Activated CD8-positive, alpha-beta T cell treated with anti-CD3 and anti-CD28 coated beads, Interleukin-2, amount 10 ng/mL, durations not matched to agents 7 days and 5 days (primary cell): Measurements from ENCODE around the gene AARSD1. TPM values are rescaled to one million over a fixed set of nuclear protein-coding genes. Genes with fewer than 3 reads are reported as not detected.
"Not testable (repeated sequence)": the region's sequence is repeated elsewhere in the genome, so short reads cannot be mapped to it uniquely, and the experiment has no call there.

ENCODE experiments used
- ATAC-seq: fragments of 150-1000 bp; cut with Tn5 transposase; one replicate; pipeline ENCODE4 v1.10.0; 2021; ENCODE audit warnings: moderate library complexity
- CTCF ChIA-PET: fragments of 350-600 bp; sonication (Branson Sonifier 250); formaldehyde crosslinking; loops from one replicate; lab custom pipeline; 2021; ENCODE audit warnings: antibody characterized with exemption; lab: Charles Lee
- POLR2A ChIA-PET: fragments of 350-600 bp; sonication (Branson Sonifier 250); formaldehyde crosslinking; loops from one replicate; lab custom pipeline; 2021; ENCODE audit warnings: antibody characterized with exemption; lab: Charles Lee
- DNase-seq: peaks from one replicate; pipeline ENCODE4 v3.0.0-alpha.2; 2020
- H3K27ac Mint-ChIP-seq: one replicate; pipeline ENCODE4 v1.8.0; 2021; ENCODE audit warnings: mild to moderate bottlenecking, mixed read lengths
- H3K27me3 Mint-ChIP-seq: one replicate; pipeline ENCODE4 v1.8.0; 2021; ENCODE audit warnings: low read depth, mixed read lengths
- H3K36me3 Mint-ChIP-seq: one replicate; pipeline ENCODE4 v1.8.0; 2021; ENCODE audit warnings: low read depth, mixed read lengths
- H3K4me1 Mint-ChIP-seq: one replicate; pipeline ENCODE4 v1.8.0; 2021; ENCODE audit warnings: low read depth, mixed read lengths
- H3K4me3 Mint-ChIP-seq: one replicate; pipeline ENCODE4 v1.8.0; 2021; ENCODE audit warnings: mild to moderate bottlenecking, mixed read lengths
- H3K9me3 Mint-ChIP-seq: one replicate; pipeline ENCODE4 v1.8.0; 2022; ENCODE audit warnings: mixed read lengths; ENCODE audit not compliant: insufficient read depth
- total RNA-seq, 2 experiments: library from RNA; stranded (reverse); gene quantifications; one replicate each; pipeline ENCODE4 v1.2.3, GENCODE V29; 2021

Gene AARSD1
- total RNA-seq, 2 experiments from 2014 or later = 37.6 to 38.3 TPM

GRCh38 chr17:42979511-42980273 lies 15.4 kb upstream of the AARSD1 start, which contains the start of gene PTGES3L:
TSS of gene PTGES3L (minus strand) at chr17:42980080. CDS start at chr17:42980053, 27 bp downstream.
- peak within 1 kb of the TSS; percentile 96 for H3K4me3 Mint-ChIP-seq
- peaks cover 40% of the 10 kb centered on the region for H3K4me1 Mint-ChIP-seq
- peaks cover 20% of the 10 kb centered on the region for H3K36me3 Mint-ChIP-seq
- H3K27me3 Mint-ChIP-seq = no peaks in the 10 kb centered on the region
- DNase-seq (peak; percentile 55), ATAC-seq (peak; percentile 43)
- H3K27ac Mint-ChIP-seq = peak within 1 kb of the TSS; percentile 95
- H3K9me3 Mint-ChIP-seq = no peaks in the 10 kb centered on the region
- POLR2A ChIA-PET = interaction anchor here (0.9 to 2.5 kb wide), 3 partner anchors 19 to 381 kb away, joined by 3 to 18 read pairs (median 6); partner anchors contain the start of genes RPL27 and TMEM106A
- CTCF ChIA-PET = interaction anchor here (0.6 to 2.2 kb wide), 2 partner anchors 19 to 1793 kb away, joined by 3 to 9 read pairs; partner anchors contain the start of gene RPL27

GRCh38 chr17:42975701-42976100 lies 11.4 kb upstream of the AARSD1 start:
- ChIA-PET POLR2A (interaction anchor here (1.0 kb wide), 1 partner anchor 22 kb away, joined by 3 read pairs; the partner anchor contains the start of gene RPL27), CTCF (interaction anchor here (0.6 to 1.3 kb wide), 3 partner anchors 10 to 22 kb away, joined by 3 read pairs; partner anchors contain the start of gene RPL27)
- H3K36me3 Mint-ChIP-seq, H3K27me3 Mint-ChIP-seq, H3K4me3 Mint-ChIP-seq, ATAC-seq, DNase-seq, H3K27ac Mint-ChIP-seq, H3K9me3 Mint-ChIP-seq: not testable (repeated sequence)
- peaks cover 16% of the 10 kb centered on the region for H3K4me1 Mint-ChIP-seq

GRCh38 chr17:42975265-42975664 lies 11.0 kb upstream of the AARSD1 start:
- H3K9me3 Mint-ChIP-seq = no peaks in the 10 kb centered on the region
- POLR2A ChIA-PET = interaction anchor here (1.0 kb wide), 1 partner anchor 23 kb away, joined by 3 read pairs; the partner anchor contains the start of gene RPL27
- H3K27ac Mint-ChIP-seq = no peak overlapping the region
- H3K4me3 Mint-ChIP-seq = no peak overlapping the region
- H3K27me3 Mint-ChIP-seq = no peaks in the 10 kb centered on the region
- ATAC-seq (no peak), DNase-seq (no peak)
- CTCF ChIA-PET = interaction anchor here (1.3 kb wide), 1 partner anchor 23 kb away, joined by 3 read pairs; the partner anchor contains the start of gene RPL27
- H3K36me3 Mint-ChIP-seq = no peaks in the 10 kb centered on the region
- peaks cover 16% of the 10 kb centered on the region for H3K4me1 Mint-ChIP-seq

GRCh38 chr17:42973323-42973722 lies 9.1 kb upstream of the AARSD1 start:
- POLR2A ChIA-PET, H3K27ac Mint-ChIP-seq, H3K4me1 Mint-ChIP-seq, H3K36me3 Mint-ChIP-seq, DNase-seq, H3K9me3 Mint-ChIP-seq, H3K4me3 Mint-ChIP-seq, CTCF ChIA-PET, H3K27me3 Mint-ChIP-seq, ATAC-seq: not testable (repeated sequence)

GRCh38 chr17:42971589-42971988 lies 7.3 kb upstream of the AARSD1 start:
- Mint-ChIP-seq H3K9me3 (no peaks in the 10 kb centered on the region), H3K4me1 (peaks cover 5% of the 10 kb centered on the region), H3K4me3 (no peak overlapping the region), H3K27me3 (no peaks in the 10 kb centered on the region), H3K36me3 (no peaks in the 10 kb centered on the region), H3K27ac (no peak overlapping the region)
- POLR2A ChIA-PET = no interaction called here
- ATAC-seq = no peak
- no peak for DNase-seq
- CTCF ChIA-PET = no interaction called here

GRCh38 chr17:42969001-42969581 lies 4.8 kb upstream of the AARSD1 start:
- Mint-ChIP-seq H3K27me3 (no peaks in the 10 kb centered on the region), H3K36me3 (peaks cover 5% of the 10 kb centered on the region), H3K4me1 (peaks cover 6% of the 10 kb centered on the region), H3K9me3 (no peaks in the 10 kb centered on the region), H3K27ac (no peak overlapping the region), H3K4me3 (no peak overlapping the region)
- no peak for ATAC-seq
- ChIA-PET POLR2A (interaction anchor here (0.6 kb wide), 1 partner anchor 121 kb away, joined by 3 read pairs; no protein-coding TSS in a partner anchor), CTCF (interaction anchor here (1.5 to 2.4 kb wide), 2 partner anchors 23 to 29 kb away, joined by 3 to 5 read pairs; partner anchors contain the start of gene RPL27)
- DNase-seq = no peak

- CTCF ChIA-PET = interaction anchor here (2.4 kb wide), 1 partner anchor 30 kb away, joined by 5 read pairs; the partner anchor contains the start of gene RPL27
- Mint-ChIP-seq H3K4me3 (no peak overlapping the region), H3K27me3 (no peaks in the 10 kb centered on the region), H3K27ac (no peak overlapping the region), H3K4me1 (peaks cover 12% of the 10 kb centered on the region), H3K36me3 (peaks cover 8% of the 10 kb centered on the region), H3K9me3 (no peaks in the 10 kb centered on the region)
- DNase-seq (no peak), ATAC-seq (no peak)
- POLR2A ChIA-PET = no interaction called here
Observed at GRCh38 chr17:42967925-42968324, 3.7 kb upstream of the AARSD1 start.

- DNase-seq (no peak), ATAC-seq (no peak)
- Mint-ChIP-seq H3K4me3 (no peak overlapping the region), H3K27me3 (no peaks in the 10 kb centered on the region), H3K4me1 (peaks cover 8% of the 10 kb centered on the region), H3K9me3 (no peaks in the 10 kb centered on the region), H3K27ac (no peak overlapping the region), H3K36me3 (peaks cover 47% of the 10 kb centered on the region)
- ChIA-PET CTCF (no interaction called here), POLR2A (no interaction called here)
Observed at GRCh38 chr17:42953669-42954068, 10.6 kb downstream of the AARSD1 start.

GRCh38 chr17:42950044-42950783 lies 14.0 kb downstream of the AARSD1 start:
- Mint-ChIP-seq H3K27me3 (no peaks in the 10 kb centered on the region), H3K27ac (no peak overlapping the region), H3K4me1 (peaks cover 8% of the 10 kb centered on the region), H3K9me3 (no peaks in the 10 kb centered on the region), H3K4me3 (no peak overlapping the region), H3K36me3 (peaks cover 27% of the 10 kb centered on the region)
- DNase-seq = no peak
- ATAC-seq = no peak
- CTCF ChIA-PET = interaction anchor here (0.7 kb wide), 1 partner anchor 134 kb away, joined by 3 read pairs; no protein-coding TSS in a partner anchor
- POLR2A ChIA-PET = no interaction called here

GRCh38 chr17:42946812-42947211 lies 17.4 kb downstream of the AARSD1 start:
- ATAC-seq (no peak), DNase-seq (no peak)
- H3K36me3 Mint-ChIP-seq = peaks cover 13% of the 10 kb centered on the region
- ChIA-PET CTCF (interaction anchor here (1.2 kb wide), 1 partner anchor 22 kb away, joined by 3 read pairs; no protein-coding TSS in a partner anchor), POLR2A (no interaction called here)
- H3K4me3 Mint-ChIP-seq = no peak overlapping the region
- no peaks in the 10 kb centered on the region for H3K27me3 Mint-ChIP-seq
- H3K4me1 Mint-ChIP-seq = peaks cover under 1% of the 10 kb centered on the region
- H3K27ac Mint-ChIP-seq = no peak overlapping the region
- H3K9me3 Mint-ChIP-seq = no peaks in the 10 kb centered on the region

- no peaks in the 10 kb centered on the region for H3K27me3 Mint-ChIP-seq
- DNase-seq (no peak), ATAC-seq (no peak)
- no peak overlapping the region for H3K27ac Mint-ChIP-seq
- H3K4me1 Mint-ChIP-seq = no peaks in the 10 kb centered on the region
- no peak overlapping the region for H3K4me3 Mint-ChIP-seq
- H3K36me3 Mint-ChIP-seq = peaks cover 1% of the 10 kb centered on the region
- ChIA-PET POLR2A (interaction anchor here (0.6 kb wide), 1 partner anchor 1473 kb away, joined by 3 read pairs; no protein-coding TSS in a partner anchor), CTCF (no interaction called here)
- no peaks in the 10 kb centered on the region for H3K9me3 Mint-ChIP-seq
Observed at GRCh38 chr17:42944211-42944610, 20.0 kb downstream of the AARSD1 start.
